Caco-2 (cell line): ENCODE results near the gene CDC34. TPM values are rescaled to one million over a fixed set of nuclear protein-coding genes. Genes with fewer than 3 reads are reported as not detected.
A peak's percentile ranks its signal among the peaks of the same experiment; 100 is the strongest.

Experiments used
- BruUV-seq: library from RNA; stranded (reverse); fragments of 400-500 nt; replicated peaks from 2 replicates; lab custom pipeline; 2021; lab: Mats Ljungman, UMichigan
- CTCF ChIA-PET: fragments of 300-600 bp; sonication (Branson Sonifier 250); formaldehyde crosslinking; loops from one replicate; lab custom pipeline; 2022; ENCODE audit warnings: antibody characterized with exemption; lab: Charles Lee
- POLR2A ChIA-PET: fragments of 300-600 bp; sonication (Branson Sonifier 250); formaldehyde crosslinking; loops from one replicate; lab custom pipeline; 2022; ENCODE audit warnings: antibody characterized with exemption; lab: Charles Lee
- DNase-seq, 2 experiments: peaks; one replicate each; pipeline versions ENCODE4 v3.0.0 to v3.0.0-alpha.2; 2020 to 2022
- H3K27me3 ChIP-seq: replicated peaks from 2 replicates; pipeline ENCODE4 v1.6.0; 2011; ENCODE audit warnings: low read length; ENCODE audit not compliant: control insufficient read depth, insufficient read depth
- H3K36me3 ChIP-seq: 2 replicates; pipeline ENCODE4 v1.5.1; 2011; ENCODE audit warnings: low read length; ENCODE audit not compliant: control insufficient read depth, insufficient read depth
- H3K4me1 ChIP-seq: fragments of 250-450 bp; sonication (Bioruptor Pico); 2 replicates; pipeline ENCODE4 v1.5.1; 2020; ENCODE audit warnings: mild to moderate bottlenecking
- H3K4me3 ChIP-seq: 2 replicates; pipeline ENCODE4 v1.5.1; 2011; ENCODE audit warnings: low read depth, mild to moderate bottlenecking, control low read depth, low read length
- H3K9me3 ChIP-seq: fragments of 250-450 bp; sonication (Bioruptor Pico); 2 replicates; pipeline ENCODE4 v1.5.1; 2020; ENCODE audit warnings: mild to moderate bottlenecking, moderate library complexity
- H3K27ac Mint-ChIP-seq: one replicate; pipeline ENCODE4 v1.8.0; 2022; ENCODE audit warnings: mixed read lengths; ENCODE audit not compliant: unreplicated experiment
- H3K27me3 Mint-ChIP-seq: one replicate; pipeline ENCODE4 v1.8.0; 2022; ENCODE audit warnings: mixed read lengths; ENCODE audit not compliant: insufficient read depth, unreplicated experiment
- H3K36me3 Mint-ChIP-seq: one replicate; pipeline ENCODE4 v1.8.0; 2022; ENCODE audit warnings: mild to moderate bottlenecking, mixed read lengths; ENCODE audit not compliant: insufficient read depth, unreplicated experiment
- H3K4me1 Mint-ChIP-seq: one replicate; pipeline ENCODE4 v1.8.0; 2022; ENCODE audit warnings: low read depth, mixed read lengths; ENCODE audit not compliant: unreplicated experiment
- H3K4me3 Mint-ChIP-seq: one replicate; pipeline ENCODE4 v1.8.0; 2022; ENCODE audit warnings: mild to moderate bottlenecking, moderate library complexity, mixed read lengths; ENCODE audit not compliant: unreplicated experiment
- H3K9me3 Mint-ChIP-seq: one replicate; pipeline ENCODE4 v1.8.0; 2022; ENCODE audit warnings: mixed read lengths; ENCODE audit not compliant: unreplicated experiment
- CTCF ChIP-seq, 2 experiments: fragments of 200-600 bp in 1 of 2; IDR thresholded peaks; 1 replicate in 1 of 2; 2 replicates in 1 of 2; pipeline versions ENCODE4 v1.5.1 to v1.8.0; 2011 to 2022; ENCODE audit warnings: antibody characterized with exemption in 1 of 2, control low read depth in 1 of 2, inconsistent platforms in 1 of 2, low read depth in 1 of 2, low read length in 1 of 2, mild to moderate bottlenecking in 1 of 2, moderate library complexity in 1 of 2; ENCODE audit not compliant: insufficient read depth in 1 of 2, severe bottlenecking in 1 of 2, unreplicated experiment in 1 of 2
- intact Hi-C: fragments of 100-400 bp; cut with micrococcal nuclease; formaldehyde crosslinking; loops from one replicate; pipeline ENCODE4 v1.10.0; 2022; ENCODE audit not compliant: unreplicated experiment
- total RNA-seq: library from RNA; stranded (reverse); gene quantifications from 2 replicates; pipeline ENCODE4 v1.2.3, GENCODE V29; 2022

The CDC34 gene
- total RNA-seq, 1 experiment from 2014 or later: 129 TPM

GRCh38 chr19:489418-490196 lies 42.0 kb upstream of the CDC34 start:
- intact Hi-C loops: loop anchor here (1.0 kb wide), 1 partner anchor 18 kb away; the partner anchor contains the start of gene TPGS1
- Mint-ChIP-seq H3K36me3 (peaks cover 19% of the 10 kb centered on the region), H3K4me3 (peak overlapping the region; percentile 72), H3K27me3 (no peaks in the 10 kb centered on the region), H3K27ac (peak overlapping the region; percentile 55), H3K9me3 (peaks cover 11% of the 10 kb centered on the region), H3K4me1 (peaks cover 7% of the 10 kb centered on the region)
- no peaks in the 10 kb centered on the region for H3K9me3 ChIP-seq
- H3K4me3 ChIP-seq: peak overlapping the region; percentile 56
- no peaks in the 10 kb centered on the region for H3K27me3 ChIP-seq
- ChIA-PET POLR2A (interaction anchor here (0.6 to 0.9 kb wide), 2 partner anchors 17 to 967 kb away, joined by 3 to 8 read pairs; partner anchors contain the start of gene TPGS1), CTCF (interaction anchor here (0.6 to 1.6 kb wide), 3 partner anchors 17 to 294 kb away, joined by 3 to 13 read pairs (median 3); partner anchors contain the start of gene TPGS1)
- H3K4me1 ChIP-seq: peaks cover 5% of the 10 kb centered on the region; the same call in 1 of the 2 replicates
- no TSS peak for BruUV-seq
- peak in 1 of 2 experiments; percentile 32 for DNase-seq
- no peaks in the 10 kb centered on the region for H3K36me3 ChIP-seq
- no peak for TF ChIP-seq CTCF (IDR thresholded peaks at IDR 0.05; ENCODE audit: insufficient read depth in 1 of 2, low read depth in 1 of 2, low read length in 1 of 2, severe bottlenecking in 1 of 2, unreplicated experiment in 1 of 2)

- H3K36me3 Mint-ChIP-seq: peaks cover 19% of the 10 kb centered on the region
- peaks cover 11% of the 10 kb centered on the region for H3K9me3 Mint-ChIP-seq
- no peaks in the 10 kb centered on the region for H3K36me3 ChIP-seq
- intact Hi-C loops: no loop called here
- no peak overlapping the region for H3K4me3 ChIP-seq
- TF ChIP-seq CTCF (IDR thresholded peaks at IDR 0.05; ENCODE audit: insufficient read depth in 1 of 2, low read depth in 1 of 2, low read length in 1 of 2, severe bottlenecking in 1 of 2, unreplicated experiment in 1 of 2): no peak
- no peaks in the 10 kb centered on the region for H3K9me3 ChIP-seq
- peaks cover 5% of the 10 kb centered on the region; the same call in 1 of the 2 replicates for H3K4me1 ChIP-seq
- BruUV-seq: no TSS peak
- POLR2A ChIA-PET: no interaction called here
- DNase-seq: no peak
- H3K27ac Mint-ChIP-seq: no peak overlapping the region
- no peak overlapping the region for H3K4me3 Mint-ChIP-seq
- CTCF ChIA-PET: interaction anchor here (1.2 kb wide), 1 partner anchor 15 kb away, joined by 5 read pairs; no protein-coding TSS in a partner anchor
- H3K27me3 ChIP-seq: no peaks in the 10 kb centered on the region
- H3K4me1 Mint-ChIP-seq: peaks cover 7% of the 10 kb centered on the region
- H3K27me3 Mint-ChIP-seq: no peaks in the 10 kb centered on the region
Measured at GRCh38 chr19:491146-491741, 40.3 kb upstream of the CDC34 start.

GRCh38 chr19:492091-492531 lies 39.4 kb upstream of the CDC34 start:
- peak in 1 of 2 experiments; percentile 34 for DNase-seq
- Mint-ChIP-seq H3K36me3 (peaks cover 19% of the 10 kb centered on the region), H3K9me3 (peaks cover 11% of the 10 kb centered on the region), H3K27me3 (no peaks in the 10 kb centered on the region), H3K27ac (no peak overlapping the region), H3K4me1 (peaks cover 7% of the 10 kb centered on the region), H3K4me3 (no peak overlapping the region)
- Histone ChIP-seq H3K9me3 (no peaks in the 10 kb centered on the region), H3K4me1 (peaks cover 5% of the 10 kb centered on the region; the same call in 1 of the 2 replicates), H3K27me3 (no peaks in the 10 kb centered on the region), H3K36me3 (no peaks in the 10 kb centered on the region), H3K4me3 (no peak overlapping the region)
- BruUV-seq: no TSS peak
- ChIA-PET CTCF (no interaction called here), POLR2A (no interaction called here)
- intact Hi-C loops: no loop called here
- no peak for TF ChIP-seq CTCF (IDR thresholded peaks at IDR 0.05; ENCODE audit: insufficient read depth in 1 of 2, low read depth in 1 of 2, low read length in 1 of 2, severe bottlenecking in 1 of 2, unreplicated experiment in 1 of 2)
